Measurements from ENCODE around the gene PARD6G.

DNA sequence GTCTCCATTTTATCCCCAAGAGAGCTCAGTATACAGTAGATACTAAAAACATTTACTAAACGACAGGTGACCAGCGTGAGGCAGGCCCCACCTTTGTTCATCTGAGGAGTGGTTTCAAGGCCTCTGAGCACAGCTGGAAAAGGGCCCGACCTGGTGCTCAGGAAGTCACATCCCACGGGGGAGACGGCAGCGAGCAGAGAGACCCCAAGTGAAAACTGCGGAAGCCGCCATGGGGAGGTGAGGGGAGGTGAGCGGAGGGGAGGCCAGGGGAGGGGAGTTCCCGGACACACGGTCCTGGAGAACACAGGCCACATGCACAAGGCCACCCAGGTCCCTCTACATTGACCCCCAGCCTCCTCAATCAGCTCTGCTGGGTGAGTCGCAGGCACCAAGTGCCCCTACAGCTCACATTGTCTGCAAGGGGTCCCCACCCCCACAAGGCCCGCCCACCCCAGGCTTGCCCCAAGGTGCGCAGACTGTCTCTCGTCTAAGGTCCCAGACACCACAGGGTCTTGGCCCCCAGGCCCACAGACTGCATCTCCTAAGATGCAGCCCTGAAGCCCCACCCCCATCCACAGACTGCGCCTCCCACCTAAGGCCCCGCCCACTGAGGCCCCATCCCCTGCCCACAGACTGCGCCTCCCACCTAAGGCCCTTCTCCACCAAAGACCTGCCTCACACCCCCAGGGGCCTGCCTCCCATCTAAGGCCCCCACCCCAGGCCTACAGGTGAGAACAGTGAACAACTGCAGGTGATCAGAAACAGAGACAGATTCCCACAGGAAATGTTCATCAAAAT, 19.1 kb downstream of the PARD6G start:
- TF ChIP-seq EZH2phosphoT487 (IDR thresholded peaks at IDR 0.05; ENCODE audit: insufficient read depth, low read depth) (no peak), EZH2 (IDR thresholded peaks at IDR 0.05; ENCODE audit: insufficient read depth, poor library complexity, severe bottlenecking) (no peak)

Data from GM23248 (cell line).